Measurements from ENCODE around the gene KCNJ6. TPM values are rescaled to one million over a fixed set of nuclear protein-coding genes. Genes with fewer than 3 reads are reported as not detected.

KCNJ6 gene
- total and polyA plus RNA-seq, 5 experiments from 2014 or later = not detected

DNA sequence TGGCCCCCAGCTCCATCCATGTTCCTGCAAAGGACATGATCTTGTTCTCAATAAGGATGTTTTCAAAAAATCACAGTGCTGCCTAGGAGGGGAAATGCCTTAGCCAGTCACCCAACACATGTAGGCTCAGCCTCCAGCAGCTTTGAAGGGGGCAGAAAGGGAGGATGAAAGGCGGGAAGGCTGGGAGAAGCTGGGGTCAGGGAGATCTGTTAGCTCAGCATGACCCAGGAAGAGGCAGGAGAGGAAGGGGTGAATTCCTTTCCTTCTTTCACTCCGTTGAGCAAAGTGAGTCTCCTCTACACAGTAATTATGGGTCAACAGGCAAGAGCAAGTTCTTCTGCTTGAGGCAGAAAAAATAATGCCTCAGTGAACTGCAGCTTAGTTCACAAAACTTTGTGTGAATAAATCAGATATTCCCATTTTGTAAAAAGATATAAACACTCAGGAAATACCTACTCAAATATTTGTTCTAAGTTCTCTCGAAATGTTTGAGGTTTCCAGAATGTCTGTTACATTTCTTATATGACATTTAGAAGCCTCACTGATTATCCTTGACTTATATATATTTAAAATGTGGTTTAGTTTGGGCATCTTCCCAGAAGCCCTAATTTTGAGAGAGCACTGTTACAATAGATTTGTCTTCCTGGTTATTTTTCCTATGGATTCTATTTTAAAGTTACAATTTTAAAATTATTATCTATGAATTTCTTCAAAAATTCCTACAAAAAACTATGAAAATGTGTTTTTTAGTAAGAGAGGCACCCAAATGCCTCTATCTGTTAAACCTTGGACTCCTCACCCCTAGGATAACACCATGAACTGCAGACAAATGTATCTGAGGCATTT is 116.8 kb downstream of the KCNJ6 start:
- H3K36me3 Mint-ChIP-seq = peaks cover 0 to under 1% (median 0%) of the 10 kb centered on the region in 3 donors
- peaks cover 0 to 6% (median 0%) of the 10 kb centered on the region in 9 donors for H3K9me3 Mint-ChIP-seq
- ATAC-seq (no peak), DNase-seq (no peak)
- H3K27ac Mint-ChIP-seq = no peak overlapping the region
- no peak overlapping the region for H3K4me3 Mint-ChIP-seq
- POLR2A ChIA-PET = no interaction called here
- peaks cover 1 to 19% (median 7%) of the 10 kb centered on the region in 5 donors for H3K27me3 Mint-ChIP-seq
- no peaks in the 10 kb centered on the region for H3K4me1 Mint-ChIP-seq

DNA sequence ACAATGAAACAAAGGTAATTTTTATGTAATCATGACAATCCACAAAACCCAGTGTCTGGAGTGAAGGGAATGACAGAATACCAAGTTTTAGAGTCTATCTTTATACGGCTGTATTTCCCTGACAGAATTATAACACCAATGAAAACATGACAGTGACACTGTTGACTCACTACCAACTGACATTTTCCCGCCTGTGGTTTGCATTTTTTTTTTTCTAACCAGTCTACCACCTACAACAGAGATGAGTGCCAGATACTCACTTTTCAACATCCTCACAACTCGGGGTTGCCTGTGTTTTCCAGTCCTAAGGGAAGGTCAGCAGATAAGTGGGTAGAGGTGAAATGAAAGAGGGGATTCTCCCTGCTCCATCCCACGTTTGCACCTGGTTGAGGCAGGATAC is 118.9 kb downstream of the KCNJ6 start:
- ATAC-seq (no peak), DNase-seq (no peak)
- H3K36me3 Mint-ChIP-seq = no peaks in the 10 kb centered on the region
- H3K27me3 Mint-ChIP-seq = peaks cover 1 to 18% (median 5%) of the 10 kb centered on the region in 5 donors
- no peak overlapping the region for H3K27ac Mint-ChIP-seq
- no peak overlapping the region for H3K4me3 Mint-ChIP-seq
- POLR2A ChIA-PET = no interaction called here
- peaks cover 0 to 1% (median 0%) of the 10 kb centered on the region in 9 donors for H3K9me3 Mint-ChIP-seq
- no peaks in the 10 kb centered on the region for H3K4me1 Mint-ChIP-seq

- H3K27ac Mint-ChIP-seq = no peak overlapping the region
Measured at GRCh38 chr21:37796011-37796410, 120.2 kb downstream of the KCNJ6 start.

DNA sequence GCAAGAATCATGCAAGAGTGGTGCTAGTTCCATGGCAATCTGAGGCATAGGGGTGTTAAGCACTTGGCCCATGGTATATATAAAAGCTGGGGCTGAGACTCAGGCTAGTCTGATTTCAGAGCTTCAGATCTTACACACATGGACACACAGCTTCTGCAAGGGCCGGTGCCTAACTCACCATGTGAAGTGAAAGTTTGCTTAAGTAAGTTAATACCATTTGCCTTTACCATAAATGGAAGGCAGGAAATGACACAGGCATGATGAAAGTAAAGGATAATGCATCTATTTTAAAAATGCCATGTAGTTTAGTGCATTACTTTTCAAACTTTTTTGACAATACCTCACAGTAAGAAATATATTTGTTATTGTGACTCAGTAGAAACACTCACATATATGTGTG is 122.6 kb downstream of the KCNJ6 start:
- Mint-ChIP-seq H3K9me3 (peaks cover 0 to 8% (median 0%) of the 10 kb centered on the region in 9 donors), H3K27me3 (peaks cover 0 to 9% (median 0%) of the 10 kb centered on the region in 5 donors), H3K4me3 (no peak overlapping the region), H3K4me1 (no peaks in the 10 kb centered on the region), H3K36me3 (no peaks in the 10 kb centered on the region), H3K27ac (no peak overlapping the region)
- ATAC-seq (no peak), DNase-seq (no peak)
- POLR2A ChIA-PET = no interaction called here

More at GRCh38 chr21:37796011-37796410, 120.2 kb downstream of the KCNJ6 start:
- POLR2A ChIA-PET = no interaction called here
- Mint-ChIP-seq H3K9me3 (no peaks in the 10 kb centered on the region), H3K27me3 (peaks cover 1 to 11% (median 5%) of the 10 kb centered on the region in 5 donors), H3K4me3 (no peak overlapping the region), H3K4me1 (no peaks in the 10 kb centered on the region), H3K36me3 (no peaks in the 10 kb centered on the region)
- ATAC-seq (no peak), DNase-seq (no peak)

- Mint-ChIP-seq H3K9me3 (peaks cover 0 to 14% (median 0%) of the 10 kb centered on the region in 9 donors), H3K27ac (no peak overlapping the region), H3K27me3 (peaks cover 0 to 9% (median 0%) of the 10 kb centered on the region in 5 donors), H3K4me1 (no peaks in the 10 kb centered on the region), H3K4me3 (no peak overlapping the region), H3K36me3 (no peaks in the 10 kb centered on the region)
- ATAC-seq = no peak
- no peak for DNase-seq
- POLR2A ChIA-PET = no interaction called here
Measured at GRCh38 chr21:37792046-37792445, 124.2 kb downstream of the KCNJ6 start.

DNA sequence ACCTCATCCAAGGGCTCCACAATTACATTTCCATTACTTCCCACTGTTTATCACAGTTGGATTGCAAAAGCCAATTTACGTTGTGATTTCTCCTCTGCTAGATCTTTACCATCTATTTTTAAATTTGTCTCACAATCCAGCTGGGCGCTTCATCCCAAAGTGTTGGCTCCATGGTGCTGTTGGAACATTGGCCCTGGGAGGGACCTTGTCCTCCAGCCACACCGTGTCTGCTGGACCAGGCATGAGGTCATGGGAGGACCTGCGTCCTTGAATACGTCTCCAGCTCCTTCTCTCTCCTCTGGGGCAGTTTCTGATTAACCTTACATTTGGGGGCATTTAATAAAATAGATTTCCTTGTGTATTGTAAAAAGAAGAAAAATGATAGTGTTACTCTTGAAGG is 125.4 kb downstream of the KCNJ6 start:
- no peak for ATAC-seq
- POLR2A ChIA-PET = no interaction called here
- Mint-ChIP-seq H3K9me3 (peaks cover 0 to 14% (median 0%) of the 10 kb centered on the region in 9 donors), H3K4me1 (no peaks in the 10 kb centered on the region), H3K27me3 (peaks cover 0 to 9% (median 0%) of the 10 kb centered on the region in 5 donors), H3K4me3 (no peak overlapping the region), H3K36me3 (no peaks in the 10 kb centered on the region), H3K27ac (no peak overlapping the region)
- DNase-seq = no peak

DNA sequence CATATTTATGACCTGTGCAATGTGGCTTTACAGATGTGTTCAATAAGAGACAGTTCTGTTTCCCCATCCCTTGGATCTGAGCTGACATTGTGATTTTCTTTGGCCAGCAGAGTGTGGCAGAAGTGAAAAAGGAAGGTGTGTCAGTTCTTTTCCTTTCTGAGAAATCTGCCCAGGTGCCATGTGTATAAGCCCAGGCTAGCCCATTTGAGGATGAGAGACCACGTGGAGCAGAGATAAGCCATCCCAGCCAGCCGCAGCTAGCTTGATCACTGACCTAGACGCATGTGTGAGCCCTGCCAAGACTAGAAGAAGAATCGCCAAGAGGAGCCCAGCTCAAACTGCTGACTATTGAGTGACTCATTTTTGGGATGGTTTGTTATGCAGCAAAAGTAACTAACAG is 127.8 kb downstream of the KCNJ6 start:
- Mint-ChIP-seq H3K27me3 (peaks cover 0 to 9% (median under 1%) of the 10 kb centered on the region in 5 donors), H3K27ac (no peak overlapping the region), H3K4me1 (no peaks in the 10 kb centered on the region), H3K4me3 (no peak overlapping the region), H3K36me3 (peaks cover 0 to 1% (median 0%) of the 10 kb centered on the region in 3 donors), H3K9me3 (peaks cover 0 to 14% (median 0%) of the 10 kb centered on the region in 9 donors)
- no peak for ATAC-seq
- DNase-seq = no peak
- POLR2A ChIA-PET = no interaction called here

GRCh38 chr21:37787456-37787855 is 128.8 kb downstream of the KCNJ6 start:
- DNase-seq (no peak), ATAC-seq (no peak)
- Mint-ChIP-seq H3K9me3 (peaks cover 0 to 18% (median 2%) of the 10 kb centered on the region in 9 donors), H3K4me3 (no peak overlapping the region), H3K36me3 (peaks cover 0 to 5% (median 0%) of the 10 kb centered on the region in 3 donors), H3K4me1 (no peaks in the 10 kb centered on the region), H3K27me3 (peaks cover 0 to 19% (median 2%) of the 10 kb centered on the region in 5 donors), H3K27ac (no peak overlapping the region)
- POLR2A ChIA-PET = no interaction called here

GRCh38 chr21:37784591-37785318 is 131.5 kb downstream of the KCNJ6 start:
- Mint-ChIP-seq H3K4me3 (no peak overlapping the region), H3K36me3 (peaks cover 0 to 5% (median 0%) of the 10 kb centered on the region in 3 donors), H3K27me3 (peaks cover 3 to 37% (median 6%) of the 10 kb centered on the region in 5 donors), H3K4me1 (no peaks in the 10 kb centered on the region), H3K9me3 (peaks cover 0 to 29% (median 7%) of the 10 kb centered on the region in 9 donors), H3K27ac (no peak overlapping the region)
- ATAC-seq (no peak), DNase-seq (no peak)
- POLR2A ChIA-PET = no interaction called here

DNA sequence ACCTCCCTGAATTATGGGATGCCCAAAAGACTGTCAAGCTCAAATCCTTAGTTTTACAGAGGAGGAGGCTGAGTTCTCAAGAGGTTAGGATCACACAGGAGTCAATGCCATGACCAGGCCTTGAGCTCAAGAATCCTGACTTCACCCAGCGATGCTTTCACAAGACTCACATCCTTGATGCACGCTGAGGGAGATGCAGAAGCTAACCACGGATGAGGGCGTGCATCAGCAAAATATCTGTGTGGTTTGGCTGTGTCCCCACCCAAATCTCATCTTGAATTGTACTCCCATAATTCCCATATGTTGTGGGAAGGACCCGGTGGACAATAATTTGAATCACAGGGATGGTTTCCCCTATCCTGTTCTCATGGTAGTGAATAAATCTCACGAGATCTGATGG is 133.2 kb downstream of the KCNJ6 start:
- H3K9me3 Mint-ChIP-seq = peaks cover 0 to 15% (median 7%) of the 10 kb centered on the region in 9 donors
- peaks cover 7 to 50% (median 18%) of the 10 kb centered on the region in 5 donors for H3K27me3 Mint-ChIP-seq
- peaks cover 0 to 1% (median 0%) of the 10 kb centered on the region in 4 donors for H3K4me1 Mint-ChIP-seq
- H3K27ac Mint-ChIP-seq = no peak overlapping the region
- POLR2A ChIA-PET = no interaction called here
- H3K36me3 Mint-ChIP-seq = peaks cover 0 to 5% (median 0%) of the 10 kb centered on the region in 3 donors
- H3K4me3 Mint-ChIP-seq = no peak overlapping the region
- ATAC-seq = no peak
- DNase-seq = no peak

DNA sequence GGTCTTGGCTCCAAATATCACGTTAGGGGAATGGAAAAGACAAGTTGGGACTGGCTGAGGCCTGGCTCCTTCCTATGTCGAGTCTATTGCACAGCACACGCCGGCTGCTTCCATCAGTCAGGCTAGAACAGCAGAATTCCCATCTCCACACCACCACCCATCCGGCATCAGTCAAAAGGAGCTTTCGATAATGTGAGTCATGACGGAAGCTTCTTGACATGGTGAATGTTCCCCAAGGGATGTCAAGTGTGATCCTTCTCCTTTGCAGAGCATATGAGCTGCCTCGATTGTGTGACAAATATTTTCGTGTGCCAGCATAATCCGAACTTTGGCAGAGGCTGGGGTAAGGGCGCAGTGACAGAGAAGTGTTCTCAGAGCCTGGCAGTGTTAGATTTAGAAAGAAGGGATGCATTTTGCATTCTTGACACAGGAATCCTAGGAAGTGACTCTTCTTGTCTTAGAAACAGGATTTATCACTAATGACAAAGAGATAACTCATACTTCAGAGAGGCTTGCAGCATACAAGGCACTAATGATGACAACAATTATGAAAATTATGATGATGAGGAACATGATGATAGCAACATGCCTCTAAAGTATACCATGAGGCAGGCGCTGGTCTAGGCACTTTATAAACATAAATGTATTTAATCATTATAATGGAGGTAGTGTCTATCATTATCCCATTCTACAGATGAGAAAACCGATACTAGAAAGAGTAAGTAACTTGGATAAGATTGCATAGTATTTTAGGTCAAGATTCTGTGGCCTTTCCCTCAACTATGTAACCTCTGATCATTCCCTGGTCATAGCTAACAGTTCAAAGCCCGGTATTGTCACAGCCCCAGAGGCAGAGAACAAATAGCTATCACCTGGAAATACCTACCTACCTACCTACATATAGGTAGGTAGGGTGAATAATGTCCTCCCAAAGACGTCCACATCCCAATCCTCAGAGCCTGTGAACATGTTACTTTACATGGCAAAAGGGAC is 135.0 kb downstream of the KCNJ6 start:
- POLR2A ChIA-PET = no interaction called here
- Mint-ChIP-seq H3K27ac (no peak overlapping the region), H3K27me3 (peaks cover 8 to 63% (median 24%) of the 10 kb centered on the region in 5 donors), H3K9me3 (peaks cover 0 to 19% (median 7%) of the 10 kb centered on the region in 9 donors), H3K4me3 (no peak overlapping the region), H3K36me3 (peaks cover 0 to 9% (median 0%) of the 10 kb centered on the region in 3 donors), H3K4me1 (peaks cover 0 to 1% (median 0%) of the 10 kb centered on the region in 4 donors)
- DNase-seq = no peak
- no peak for ATAC-seq

- no peaks in the 10 kb centered on the region for H3K4me1 Mint-ChIP-seq
- no peak overlapping the region for H3K4me3 Mint-ChIP-seq
- H3K27ac Mint-ChIP-seq = no peak overlapping the region
- H3K27me3 Mint-ChIP-seq = peaks cover 6 to 26% (median 13%) of the 10 kb centered on the region in 5 donors
- peaks cover 0 to 1% (median 0%) of the 10 kb centered on the region in 9 donors for H3K9me3 Mint-ChIP-seq
- no peaks in the 10 kb centered on the region for H3K36me3 Mint-ChIP-seq
- POLR2A ChIA-PET = no interaction called here
- no peak for DNase-seq
- no peak for ATAC-seq
Measured at GRCh38 chr21:37771181-37771580, 145.1 kb downstream of the KCNJ6 start.
